B cell (primary cell): ENCODE data around the gene LCP1.
A peak's percentile ranks its signal among the peaks of the same experiment; 100 is the strongest.

Experiments used
- CTCF ChIP-seq: fragments of 200-600 bp; IDR thresholded peaks from one replicate; pipeline ENCODE4 v1.8.0; 2022; ENCODE audit warnings: antibody characterized with exemption, mild to moderate bottlenecking
- EZH2 ChIP-seq: IDR thresholded peaks from 2 replicates; pipeline ENCODE4 v1.6.1; 2012; ENCODE audit warnings: borderline replicate concordance, low read depth, mild to moderate bottlenecking, moderate library complexity, low read length; ENCODE audit not compliant: insufficient read depth, poor library complexity, severe bottlenecking

GRCh38 chr13:46160471-46161066 is 21.4 kb downstream of the LCP1 start:
- no peak for TF ChIP-seq EZH2
- peak; percentile 83 for TF ChIP-seq CTCF
